HG02642 (cell line): ENCODE measurements around the gene SH3PXD2A.

ENCODE experiments used
- ATAC-seq: cut with Tn5 transposase; IDR thresholded peaks from one replicate; pipeline ENCODE4 v1.9.1; 2021; ENCODE audit warnings: mild to moderate bottlenecking; ENCODE audit not compliant: unreplicated experiment, poor library complexity

The SH3PXD2A gene

GRCh38 chr10:103559776-103560175, 295.6 kb downstream of the SH3PXD2A start:
- no peak for ATAC-seq

- ATAC-seq, result no peak
These were observed 296.5 kb downstream of the SH3PXD2A start for GRCh38 chr10:103558911-103559310.

- no peak for ATAC-seq
These were observed 297.9 kb downstream of the SH3PXD2A start for GRCh38 chr10:103557455-103557854.

GRCh38 chr10:103556383-103557007, 298.9 kb downstream of the SH3PXD2A start:
- ATAC-seq, result no peak

GRCh38 chr10:103555712-103556111, 299.7 kb downstream of the SH3PXD2A start:
- ATAC-seq, result no peak

- no peak for ATAC-seq
These were observed 300.1 kb downstream of the SH3PXD2A start for GRCh38 chr10:103555325-103555649.

GRCh38 chr10:103554488-103555324, 300.7 kb downstream of the SH3PXD2A start:
- no peak for ATAC-seq

- no peak for ATAC-seq
These were observed 301.5 kb downstream of the SH3PXD2A start for GRCh38 chr10:103553743-103554487.

GRCh38 chr10:103552856-103553742, 302.3 kb downstream of the SH3PXD2A start:
- ATAC-seq, result no peak

- ATAC-seq, result no peak
These were observed 303.5 kb downstream of the SH3PXD2A start for GRCh38 chr10:103551619-103552602.

GRCh38 chr10:103550229-103550628, 305.1 kb downstream of the SH3PXD2A start:
- ATAC-seq, result no peak

- ATAC-seq, result no peak
These were observed 306.1 kb downstream of the SH3PXD2A start for GRCh38 chr10:103549349-103549685.

GRCh38 chr10:103548581-103549348, 306.6 kb downstream of the SH3PXD2A start:
- ATAC-seq, result no peak

- no peak for ATAC-seq
These were observed 307.4 kb downstream of the SH3PXD2A start for GRCh38 chr10:103548006-103548405.

GRCh38 chr10:103547391-103547946, 307.9 kb downstream of the SH3PXD2A start:
- ATAC-seq, result no peak

GRCh38 chr10:103546401-103546800, 309.0 kb downstream of the SH3PXD2A start:
- ATAC-seq, result no peak

- ATAC-seq, result no peak
These were observed 309.6 kb downstream of the SH3PXD2A start for GRCh38 chr10:103545771-103546281.

- ATAC-seq, result no peak
These were observed 310.0 kb downstream of the SH3PXD2A start for GRCh38 chr10:103545366-103545765.
